Umbilical cord (tissue), 2 donors: ENCODE data around the gene CNRIP1. TPM values are rescaled to one million over a fixed set of nuclear protein-coding genes. Genes with fewer than 3 reads are reported as not detected.

Experiments used
- DNase-seq: peaks from one replicate; pipeline ENCODE4 v3.0.0-alpha.2; 2015; ENCODE audit warnings: low spot score
- total RNA-seq: library from RNA; depleted of rRNA; stranded (reverse); fragments of >200 nt; gene quantifications from one replicate; pipeline ENCODE4 v1.2.3, GENCODE V29; 2014; ENCODE audit warnings: low replicate concordance; ENCODE audit not compliant: insufficient read depth

The CNRIP1 gene
- total RNA-seq, 1 donor from 2014 or later: 38.3 TPM

DNA sequence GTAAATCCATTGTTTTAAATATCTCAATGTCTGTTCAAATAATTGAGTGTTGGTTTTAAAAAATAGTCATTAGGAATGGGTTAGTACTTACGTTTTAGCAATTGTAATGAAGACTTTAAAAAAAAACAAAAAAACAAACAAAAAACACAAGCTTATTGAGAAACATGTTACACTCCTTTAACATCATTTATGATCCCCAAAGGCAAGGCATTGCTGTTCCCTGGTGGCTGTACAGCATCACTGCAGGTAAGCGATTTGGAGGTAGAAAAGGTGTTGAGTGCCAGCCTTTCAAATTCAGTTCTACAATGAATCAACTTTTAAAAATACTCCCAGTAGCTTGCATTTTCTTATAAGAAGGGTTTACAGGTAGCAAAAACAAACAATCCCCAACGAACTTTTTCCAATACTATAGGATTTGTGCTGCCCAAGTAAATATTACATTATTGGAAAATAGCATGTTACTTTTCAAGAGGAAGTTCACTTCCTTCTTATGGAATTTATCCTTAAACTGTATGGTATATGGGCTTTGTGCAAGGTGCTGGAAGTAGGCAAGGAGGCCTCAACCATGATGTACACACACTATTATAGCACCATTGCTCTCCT is 27.5 kb downstream of the CNRIP1 start:
- DNase-seq: no peak

DNA sequence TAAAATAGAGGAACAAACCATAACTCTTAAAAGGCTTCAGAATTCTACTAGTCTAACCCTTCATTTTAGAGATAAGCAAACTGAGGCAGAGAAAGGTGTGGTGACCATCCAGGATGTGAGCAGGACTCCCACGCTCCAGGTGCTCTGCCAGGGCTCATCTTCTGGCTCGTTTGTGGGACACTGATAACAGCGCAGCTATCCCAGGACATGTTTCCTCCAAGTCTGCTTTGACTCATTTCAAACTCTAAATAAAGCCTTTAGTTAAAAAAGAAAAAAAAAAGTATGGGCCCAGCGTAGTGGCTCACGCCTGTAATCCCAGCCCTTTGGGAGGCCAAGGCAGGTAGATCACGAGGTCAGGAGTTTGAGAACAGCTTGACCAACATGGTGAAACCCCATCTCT is 28.4 kb downstream of the CNRIP1 start:
- DNase-seq: no peak

DNA sequence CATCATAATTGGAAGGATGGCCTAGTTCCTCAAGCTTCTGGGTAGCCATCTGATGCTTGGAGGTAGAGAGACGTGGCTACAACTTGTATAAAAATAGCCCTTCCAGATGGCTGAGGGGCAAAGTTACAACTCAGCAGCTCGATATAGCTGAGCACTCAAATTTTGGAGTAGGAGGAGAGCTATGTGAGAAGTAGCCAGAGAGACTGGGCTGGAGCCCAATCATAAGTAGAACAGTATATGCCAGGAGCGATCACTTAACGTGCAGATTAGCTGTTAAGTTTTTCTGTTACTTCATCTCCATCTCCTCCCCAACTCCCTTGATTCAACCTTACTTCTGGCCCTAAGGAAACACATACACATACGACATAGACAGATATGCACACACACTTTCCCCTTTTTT is 28.8 kb downstream of the CNRIP1 start:
- DNase-seq: peak; percentile 32

DNA sequence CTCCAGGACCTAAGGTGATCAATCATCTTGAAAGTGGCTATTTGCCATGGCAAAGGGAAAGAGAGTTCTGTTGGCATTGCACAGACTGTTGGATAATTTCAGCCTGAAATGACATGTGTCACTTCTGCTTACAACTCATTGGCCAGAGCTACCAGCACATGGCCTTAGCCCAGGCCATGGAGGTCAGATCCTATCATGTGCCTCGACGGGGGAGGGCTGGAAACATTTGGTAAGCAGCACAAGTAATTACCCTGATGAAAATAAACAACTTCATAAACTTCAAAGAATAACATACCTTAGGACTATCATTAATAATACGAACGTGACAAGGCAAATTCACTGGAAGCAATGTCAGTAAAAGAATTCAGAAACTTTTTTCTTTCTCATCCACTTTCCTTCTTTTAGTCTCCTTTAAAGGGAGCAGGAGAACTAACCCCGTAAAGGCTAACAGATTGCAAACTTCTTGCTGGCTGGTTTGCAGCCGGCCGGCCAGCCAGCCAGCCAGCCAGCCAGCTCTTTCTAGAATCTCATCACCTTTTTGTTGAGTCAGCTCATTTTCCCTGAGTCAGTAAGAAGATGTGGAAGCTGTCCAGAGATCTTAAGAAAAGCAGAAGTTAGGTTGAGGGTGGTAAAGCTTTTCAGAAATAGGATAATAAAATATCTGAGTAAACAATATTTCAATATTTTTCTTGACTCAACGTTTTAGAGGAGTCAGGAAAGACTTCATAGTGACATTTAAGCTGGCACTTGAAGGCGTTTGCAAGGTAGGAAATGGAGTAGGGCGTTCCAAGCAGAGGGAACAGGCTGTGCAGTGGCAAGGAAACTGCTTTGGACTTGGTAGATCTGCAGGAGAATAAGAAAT is 31.9 kb downstream of the CNRIP1 start:
- peak; percentile 89 for DNase-seq

DNA sequence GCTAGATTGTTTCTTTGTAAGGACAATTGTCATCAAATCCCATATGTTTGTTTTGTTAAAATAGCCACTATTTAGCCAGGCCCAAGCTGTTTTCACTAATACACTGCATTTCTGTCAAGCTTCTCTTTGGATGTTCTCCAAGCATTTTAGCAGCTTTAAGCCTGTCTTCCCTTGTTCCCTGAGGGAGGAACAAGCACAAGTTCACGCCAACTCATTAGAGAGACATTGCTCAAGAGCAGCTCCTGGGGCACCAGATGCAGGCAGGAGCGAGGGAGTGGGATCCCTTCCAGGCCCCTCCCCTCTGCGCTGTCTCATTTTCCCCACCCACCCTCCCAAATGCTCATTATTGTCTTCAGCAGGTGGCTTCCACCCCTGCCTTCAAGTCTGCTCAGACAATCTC is 34.9 kb downstream of the CNRIP1 start:
- DNase-seq: peak; percentile 45

DNA sequence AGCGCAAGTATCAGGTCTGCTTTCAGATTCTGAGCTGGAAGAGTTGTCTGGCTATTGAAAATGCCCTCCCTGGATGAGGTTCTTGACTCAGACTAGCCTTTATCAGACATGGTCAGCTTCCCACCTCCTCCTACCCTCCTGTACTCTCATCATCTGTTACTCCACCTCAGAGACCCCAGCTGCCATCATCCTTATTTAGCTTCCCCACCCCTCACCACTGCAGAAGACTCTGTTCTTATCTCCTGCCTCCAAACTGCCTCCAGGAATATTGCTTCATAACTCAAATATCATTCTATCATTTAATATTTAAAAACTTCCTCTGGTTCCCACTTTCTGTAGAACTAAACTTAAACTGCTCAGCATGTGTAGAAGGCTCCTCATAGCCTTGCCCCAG is 36.3 kb downstream of the CNRIP1 start:
- DNase-seq: no peak

DNA sequence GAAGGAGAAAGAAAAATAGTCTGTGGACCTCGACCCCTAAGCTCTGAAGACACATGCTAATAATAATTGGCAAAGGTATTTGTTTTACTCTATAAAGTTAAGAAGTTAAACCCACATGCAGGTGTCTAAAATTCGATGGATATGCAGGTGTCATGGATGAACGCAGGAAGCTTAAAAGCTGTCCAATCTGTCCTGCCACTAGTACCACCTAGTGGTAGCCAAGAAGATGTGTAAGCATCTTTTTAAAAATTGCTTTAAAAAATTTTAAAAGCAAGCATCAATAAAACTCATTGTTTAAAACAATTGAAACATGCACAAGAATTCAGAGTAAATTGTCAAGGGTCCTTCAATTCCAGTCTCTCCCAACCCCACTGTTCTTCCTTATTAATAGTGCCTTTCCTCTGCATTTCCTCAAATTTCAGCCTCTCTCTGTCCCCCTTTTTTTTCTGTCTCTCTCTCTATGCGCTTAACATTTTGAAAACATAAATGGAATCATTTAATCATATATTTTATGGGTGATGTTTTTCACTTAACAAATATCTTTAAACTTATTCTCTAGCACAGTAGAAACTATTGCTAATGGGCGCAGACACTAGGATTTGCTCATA is 36.8 kb downstream of the CNRIP1 start:
- peak; percentile 17 for DNase-seq

DNA sequence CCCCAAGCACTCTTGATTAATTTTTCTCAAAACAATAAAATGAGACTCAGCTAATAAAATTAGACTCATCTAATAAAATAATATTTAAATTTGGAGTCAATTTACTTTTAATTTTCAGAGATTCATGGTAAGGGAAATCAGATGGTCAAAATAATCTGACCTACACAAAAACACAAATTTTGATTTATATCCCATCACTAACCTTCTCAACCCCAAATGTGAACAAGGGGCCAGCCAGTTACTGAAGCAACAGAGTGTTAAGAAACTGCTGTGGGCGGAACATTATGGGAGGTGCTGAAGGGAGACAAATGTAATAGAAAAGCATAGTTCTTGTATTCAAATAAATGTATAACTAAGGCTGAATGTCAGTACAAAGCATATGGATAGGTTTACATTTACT is 39.0 kb downstream of the CNRIP1 start:
- no peak for DNase-seq

DNA sequence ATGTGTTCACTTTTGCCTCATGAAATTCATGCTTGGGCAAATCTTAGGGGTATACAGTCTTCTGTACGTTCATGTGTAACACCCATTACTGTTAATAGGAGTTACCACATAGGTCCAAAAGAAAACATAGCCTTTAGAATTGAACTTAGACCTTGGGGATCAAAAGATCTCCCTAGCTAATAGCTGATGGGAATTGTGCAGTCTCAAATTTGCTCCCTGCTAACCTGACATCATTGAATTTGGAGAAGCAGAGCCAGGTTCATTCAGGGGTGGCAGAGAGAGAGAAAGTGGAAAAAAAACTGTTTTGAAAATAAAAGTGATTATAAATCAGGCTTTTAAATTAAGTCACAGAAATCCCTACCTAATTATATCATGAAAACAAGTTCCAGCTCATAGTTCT is 39.4 kb downstream of the CNRIP1 start:
- no peak for DNase-seq

DNA sequence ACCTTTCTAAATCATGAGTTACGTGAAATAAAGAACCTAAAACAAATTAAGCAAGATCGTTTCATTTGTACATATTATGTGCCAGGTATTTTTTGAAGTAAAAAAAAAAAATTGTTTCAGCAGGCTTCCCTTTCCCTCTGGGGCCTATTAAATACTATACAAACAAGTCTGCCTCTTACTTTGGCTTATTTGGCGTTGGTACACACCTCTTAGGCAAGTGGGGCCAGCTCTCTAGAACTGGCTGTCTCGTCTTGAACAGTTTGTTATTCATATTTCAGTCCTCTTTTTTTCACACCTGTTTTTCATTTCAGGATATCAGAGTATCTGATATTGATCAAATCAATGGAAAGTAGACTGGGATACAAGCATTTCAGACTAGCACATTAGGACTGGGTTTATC is 40.1 kb downstream of the CNRIP1 start:
- DNase-seq: no peak

DNA sequence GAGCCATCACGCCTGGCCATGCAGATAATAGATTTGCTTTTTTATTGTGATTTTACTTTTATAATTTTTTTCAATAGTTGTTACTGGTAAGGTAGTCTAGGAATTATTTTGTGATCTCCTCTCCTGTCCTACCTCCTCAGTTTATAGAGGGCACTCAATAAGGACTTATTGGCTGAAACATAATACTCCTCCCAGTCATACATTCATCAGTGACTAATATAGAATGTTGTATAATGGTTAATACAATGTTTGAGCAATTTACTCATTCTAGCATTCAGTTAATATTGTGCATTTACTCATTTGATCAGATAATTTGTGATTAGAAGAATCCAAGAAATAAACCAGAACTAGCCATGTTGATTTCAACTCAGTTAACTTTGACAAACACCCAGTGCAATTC is 41.6 kb downstream of the CNRIP1 start:
- no peak for DNase-seq

DNA sequence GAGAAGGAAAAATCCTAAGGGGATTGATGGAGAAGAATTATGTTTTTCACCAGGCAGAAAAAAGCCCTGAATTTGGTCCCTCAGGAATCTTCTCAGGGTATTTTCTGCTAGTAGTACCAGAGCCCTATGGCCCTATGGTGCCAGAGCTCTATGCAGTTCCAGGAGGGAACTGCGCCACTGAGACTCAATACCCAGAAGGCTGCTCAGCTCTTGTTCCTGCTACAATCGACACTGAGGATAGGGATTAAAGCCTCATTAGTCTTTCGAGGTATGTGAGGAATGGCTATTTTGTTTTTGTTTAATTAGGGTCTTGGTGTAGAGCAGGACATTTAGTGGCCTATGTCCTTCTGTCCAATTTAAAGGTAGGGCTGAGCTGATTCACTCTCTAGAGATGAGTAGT is 45.7 kb downstream of the CNRIP1 start:
- no peak for DNase-seq

DNA sequence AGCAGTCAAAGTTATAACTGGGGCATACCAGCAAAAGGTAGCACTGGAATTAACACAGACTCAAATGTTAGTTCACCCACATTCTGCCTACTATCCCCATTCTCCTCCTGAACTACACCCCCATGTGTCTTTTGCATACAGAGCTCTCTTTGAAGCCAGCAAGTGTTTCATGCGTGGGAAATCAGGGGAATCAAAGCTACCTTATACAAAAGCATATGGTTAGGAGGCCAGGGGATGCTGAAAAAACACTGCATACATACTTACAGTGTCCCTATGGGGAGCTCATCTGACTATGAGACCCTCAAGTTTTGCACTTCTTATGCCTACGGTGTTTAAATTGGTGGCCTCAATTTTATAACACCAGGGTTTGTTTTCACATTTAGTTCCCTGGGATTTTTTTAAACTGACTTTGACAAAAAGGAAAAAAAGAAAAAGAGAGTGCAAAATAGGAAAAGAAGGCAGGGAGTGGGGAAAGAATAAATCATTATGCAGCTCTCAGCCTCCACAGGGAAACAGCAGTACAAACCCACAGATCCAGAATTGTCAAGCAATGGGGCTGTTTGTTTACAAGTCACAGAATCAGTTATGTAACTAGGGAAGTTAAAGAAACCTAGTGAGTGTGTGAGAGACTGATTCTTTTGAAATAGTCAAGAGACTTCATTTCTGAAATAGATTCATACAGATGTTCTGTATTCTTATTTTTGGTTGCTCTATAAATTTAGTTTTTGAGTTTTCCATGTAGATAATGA is 47.3 kb downstream of the CNRIP1 start:
- no peak for DNase-seq

DNA sequence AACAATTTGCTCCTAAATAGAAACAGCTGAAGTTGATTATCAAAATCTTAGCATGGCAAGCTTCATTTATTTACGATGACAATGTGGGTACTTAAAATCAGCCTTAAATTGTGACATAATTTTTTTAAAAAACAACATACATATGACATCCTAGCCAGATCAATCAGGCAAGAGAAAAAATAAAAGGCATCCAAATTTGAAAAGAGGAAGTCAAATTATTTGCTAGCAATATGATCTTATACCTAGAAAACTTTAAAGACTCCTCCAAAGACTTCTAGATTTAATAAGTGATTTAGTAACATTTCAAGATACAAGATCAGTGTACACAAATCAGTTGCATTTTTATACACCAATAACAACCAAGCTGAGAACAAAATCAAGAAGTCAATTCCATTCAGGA is 53.1 kb downstream of the CNRIP1 start:
- DNase-seq: no peak

DNA sequence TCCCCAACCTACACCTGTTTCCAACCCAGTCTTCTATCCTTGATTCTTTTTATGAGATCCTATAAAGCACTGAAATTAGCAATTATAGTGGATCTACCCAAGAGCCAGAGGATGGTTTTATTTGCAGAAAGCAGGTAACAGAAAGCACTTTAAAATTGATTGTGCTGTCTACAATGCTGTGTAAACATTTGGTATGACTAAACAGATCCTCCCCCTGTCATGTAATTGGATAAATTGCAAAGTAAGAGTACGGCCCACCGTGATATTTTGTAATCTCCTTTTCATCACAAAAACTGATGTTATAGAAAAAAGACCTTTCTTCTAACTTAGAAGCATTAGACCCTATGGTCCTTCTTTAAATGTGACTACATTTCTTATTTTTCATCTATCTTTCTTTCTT is 56.1 kb downstream of the CNRIP1 start:
- DNase-seq: no peak

DNA sequence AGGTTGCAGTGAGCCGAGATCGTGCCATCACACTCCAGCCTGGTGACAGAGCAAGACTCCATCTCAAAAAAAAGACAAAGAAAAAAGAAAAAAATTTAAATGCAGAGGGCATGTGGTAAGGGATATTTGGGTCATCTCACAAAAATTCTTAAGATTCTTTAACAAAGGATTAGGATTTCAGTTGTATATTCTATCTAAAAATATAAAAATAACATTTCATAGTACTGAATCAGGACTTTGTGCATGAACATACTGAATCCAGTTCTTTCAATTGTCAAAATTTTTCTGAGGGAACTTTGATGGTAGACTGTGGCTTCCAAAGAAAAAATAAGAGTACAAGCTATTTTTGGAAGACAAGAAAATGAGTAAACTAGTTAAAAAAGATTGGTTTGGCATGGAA is 60.9 kb downstream of the CNRIP1 start:
- DNase-seq: no peak

DNA sequence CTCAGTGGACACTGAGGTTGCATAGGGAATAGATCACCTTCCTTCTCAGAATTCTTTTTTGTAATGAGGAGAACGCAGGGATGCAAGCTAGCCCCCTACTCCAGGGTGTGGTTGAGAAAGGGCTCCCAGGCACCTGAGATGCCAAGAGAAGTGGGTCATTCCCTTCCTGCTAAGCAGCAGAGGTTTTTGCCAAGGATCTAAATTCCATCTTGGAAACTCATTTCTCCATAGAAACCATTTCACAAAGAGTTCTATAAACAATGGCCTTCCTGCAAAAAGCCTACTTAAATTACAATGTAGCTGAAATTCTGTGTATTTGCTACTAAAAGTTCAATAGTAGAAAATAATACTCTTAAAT is 63.7 kb downstream of the CNRIP1 start:
- no peak for DNase-seq

DNA sequence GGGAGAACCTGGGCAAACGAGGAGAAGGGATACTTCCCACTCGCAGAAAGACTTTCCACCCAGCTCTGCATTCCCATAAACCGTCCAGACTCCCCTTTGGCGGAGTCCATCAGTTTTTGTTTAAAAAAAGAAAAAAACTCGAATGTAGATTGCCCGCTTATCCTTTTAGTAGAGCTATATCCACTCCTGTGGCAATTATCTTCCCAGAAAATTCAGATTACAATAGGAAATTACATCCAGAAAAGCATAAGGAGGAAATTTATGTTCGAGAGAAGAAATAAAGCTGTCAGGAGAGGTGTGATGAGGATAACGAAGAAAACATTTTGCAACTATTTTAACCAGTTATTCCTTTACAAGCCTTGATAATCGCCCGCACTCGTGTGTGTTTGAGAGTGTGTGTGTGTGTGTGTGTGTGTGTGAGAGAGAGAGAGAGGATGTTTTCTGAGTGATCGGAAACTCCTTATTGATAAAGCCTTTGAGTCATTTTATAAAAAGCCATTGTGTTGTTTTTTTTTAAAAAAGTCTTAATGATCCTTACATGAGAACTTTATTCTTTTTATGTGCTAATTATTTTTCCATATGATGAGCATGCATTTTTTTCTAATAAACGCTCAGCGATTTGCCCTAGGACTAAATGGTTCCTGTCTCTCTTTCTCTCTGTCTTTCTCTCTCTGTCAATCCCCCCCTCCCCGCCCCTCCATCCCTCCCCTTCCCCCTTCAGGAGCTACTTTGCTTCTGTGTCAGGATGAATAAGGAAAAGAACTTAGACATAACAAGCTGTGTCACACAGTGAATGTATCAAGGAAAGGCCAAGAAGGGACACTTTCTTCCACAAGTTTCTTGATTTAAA is 66.3 kb downstream of the CNRIP1 start:
- peak; percentile 54 for DNase-seq

DNA sequence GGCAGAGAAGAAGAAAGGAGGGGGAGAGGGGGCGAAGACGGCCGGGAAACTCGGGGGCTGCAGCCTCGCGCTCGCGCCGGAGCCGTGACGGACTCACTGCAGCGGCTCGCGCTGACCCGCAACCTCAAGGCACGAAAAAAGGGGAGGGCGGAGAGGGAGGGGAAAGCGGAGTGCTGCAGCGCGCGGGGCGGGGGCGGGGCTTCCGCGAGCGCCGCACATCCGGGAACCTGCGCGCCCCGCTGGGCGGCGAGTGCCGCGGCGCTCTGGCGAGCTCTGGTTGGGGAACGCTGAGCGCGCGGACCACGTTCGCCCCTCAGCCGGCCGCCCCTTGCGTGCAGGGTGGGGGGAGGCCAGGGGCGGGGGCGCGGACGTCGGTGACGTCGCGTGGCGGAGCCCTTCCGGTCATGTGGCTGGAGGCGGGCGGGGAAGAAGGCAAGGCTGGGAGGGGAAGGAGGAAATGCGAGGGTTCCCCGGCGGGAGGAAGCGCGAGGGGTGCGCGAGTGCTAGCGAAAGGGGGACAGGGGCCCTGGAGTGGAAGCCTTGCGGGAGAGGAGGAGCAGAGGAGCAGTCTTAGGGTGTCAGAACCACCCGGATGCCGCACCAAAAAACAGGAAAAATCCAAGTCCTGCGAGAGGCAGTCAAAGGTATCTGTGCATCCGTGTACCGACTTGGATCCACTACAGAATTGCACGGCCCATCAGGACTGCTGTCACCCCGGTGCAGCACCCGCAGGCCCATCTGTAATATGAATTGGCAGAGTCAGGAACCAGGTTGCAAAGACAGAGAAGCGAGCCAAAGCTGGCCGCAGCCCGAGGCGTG is 67.1 kb downstream of the CNRIP1 start, which contains the start of gene PPP3R1:
Gene PPP3R1 (minus strand): TSS at position 133 of the 819 bp plus-strand sequence. CDS start 405 bp downstream, outside the sequence.
- peak; percentile 98 for DNase-seq

DNA sequence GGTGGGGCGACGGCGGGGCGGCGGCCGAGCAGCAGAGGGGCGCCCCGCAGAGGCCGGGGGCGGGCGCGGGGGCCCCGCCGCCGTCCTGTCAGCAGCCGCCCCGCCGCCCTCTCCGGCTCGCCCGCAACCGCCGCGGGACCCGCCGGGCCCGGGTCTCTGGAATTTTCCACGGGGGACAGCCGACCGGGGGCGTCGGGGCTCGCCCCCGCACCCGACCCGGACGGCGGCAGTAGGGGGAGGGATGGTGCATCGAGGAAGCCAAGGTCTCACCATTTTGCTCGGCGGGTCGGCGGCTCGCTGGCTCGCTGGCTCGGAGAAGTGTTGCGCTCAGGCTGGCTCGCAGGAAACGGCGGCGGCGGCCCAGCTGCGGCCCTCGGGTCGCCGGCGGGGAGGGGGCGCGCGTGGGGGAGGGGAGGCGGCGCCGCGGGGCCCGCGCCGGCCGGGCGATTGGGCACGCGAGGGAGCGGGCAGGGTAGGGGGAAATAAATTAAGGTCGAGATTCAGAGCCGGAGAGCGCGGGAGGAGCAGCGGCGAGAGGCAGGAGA is 67.8 kb downstream of the CNRIP1 start:
- peak; percentile 52 for DNase-seq
